Measurements from ENCODE around the gene EHF. TPM values are rescaled to one million over a fixed set of nuclear protein-coding genes. Genes with fewer than 3 reads are reported as not detected.

The EHF gene
- total and polyA plus RNA-seq, 2 of the 8 experiments (the other 6 are each of a cell fraction or from before 2014, with no cell fraction given), result not detected

- no peaks in the 10 kb centered on the region for H4K20me1 ChIP-seq (replicated peaks in 1 of 2; ENCODE audit: control insufficient read depth in 1 of 2, insufficient read depth in 2 of 2, low read length in 2 of 2)
- H3K23ac ChIP-seq (ENCODE audit: insufficient read length), result no peak overlapping the region
- H2BK15ac ChIP-seq (ENCODE audit: low read length), result no peak overlapping the region
- FAIRE-seq (no peak), DNase-seq (ENCODE audit: low read depth in 1 of 2, low spot score in 2 of 2) (no peak)
- H2AK5ac ChIP-seq (ENCODE audit: low read depth, low read length), result no peak overlapping the region
- H3K9ac ChIP-seq (replicated peaks in 1 of 4; ENCODE audit: extremely low read depth in 1 of 4, low read depth in 3 of 4, low read length in 3 of 4), result no peak overlapping the region
- H3K4ac ChIP-seq (replicated peaks; ENCODE audit: insufficient read length, low read depth, low read length), result no peak overlapping the region
- H3K9me3 ChIP-seq (ENCODE audit: insufficient read depth in 2 of 2, low read depth in 1 of 2, low read length in 1 of 2), result no peaks in the 10 kb centered on the region
- no peak overlapping the region for H2BK20ac ChIP-seq (ENCODE audit: low read length)
- 0 out of 2 replicates have a peak overlapping the region, but pooled peaks have one; percentile 67 for H2AFZ ChIP-seq (ENCODE audit: low read length)
- H3K79me2 ChIP-seq (ENCODE audit: control insufficient read depth in 1 of 2, insufficient read depth in 2 of 2, low read length in 2 of 2), result no peaks in the 10 kb centered on the region
- no peak overlapping the region for H2BK5ac ChIP-seq (ENCODE audit: low read depth, low read length)
- no peaks in the 10 kb centered on the region for H3K27me3 ChIP-seq (replicated peaks in 1 of 4; ENCODE audit: control insufficient read depth in 3 of 4, extremely low read depth in 1 of 4, insufficient read depth in 3 of 4, low read length in 3 of 4)
- no peak overlapping the region for H3K56ac ChIP-seq (replicated peaks; ENCODE audit: insufficient read length, low read depth, low read length)
- no peak overlapping the region for H3K4me2 ChIP-seq (ENCODE audit: insufficient read depth in 1 of 2, low read depth in 2 of 2, low read length in 2 of 2)
- no peak overlapping the region for H2BK120ac ChIP-seq (replicated peaks; ENCODE audit: low read depth, low read length)
- H2BK12ac ChIP-seq (ENCODE audit: low read depth, low read length), result no peak overlapping the region
- H3K23me2 ChIP-seq (ENCODE audit: low read depth, low read length), result no peaks in the 10 kb centered on the region; the same call in 1 of the 2 replicates
- ChIA-PET POLR2A (ENCODE audit: partially characterized antibody) (no interaction called here), CTCF (ENCODE audit: partially characterized antibody) (interaction anchor here (0.7 kb wide), 1 partner anchor 17 kb away, joined by 3 read pairs; no protein-coding TSS in a partner anchor)
- no peak overlapping the region for H3K18ac ChIP-seq (ENCODE audit: extremely low read depth, low read length)
- no peak overlapping the region for H4K5ac ChIP-seq (ENCODE audit: insufficient read length, low read depth, low read length)
- peaks cover 0 to 8% (median 2%) of the 10 kb centered on the region in 4 experiments; a peak in 4 of 7 replicates for H3K4me1 ChIP-seq (replicated peaks in 1 of 4; ENCODE audit: control insufficient read depth in 3 of 4, insufficient read depth in 4 of 4, low read length in 3 of 4)
- WGBS, 2 experiments (ENCODE audit: extremely low coverage in 1 of 2, insufficient coverage in 1 of 2, insufficient read length in 1 of 2, insufficient replicate concordance in 2 of 2, low coverage in 1 of 2, low lambda C conversion rate in 2 of 2, missing lambda C conversion rate in 1 of 2), result 88% methylated on average over 3 of the region's 3 CpGs; no CpG with 5 or more reads in 1 of the 2 experiments
- H4K8ac ChIP-seq (ENCODE audit: extremely low read depth, insufficient read depth, low read length), result no peak overlapping the region
- no peaks in the 10 kb centered on the region for H3K79me1 ChIP-seq (ENCODE audit: low read depth, low read length)
- no peak overlapping the region for H3K27ac ChIP-seq (ENCODE audit: low read depth, low read length)
- no peaks in the 10 kb centered on the region for H3K36me3 ChIP-seq (ENCODE audit: control insufficient read depth in 2 of 4, insufficient read depth in 4 of 4, low read length in 3 of 4)
- no peak overlapping the region for H3K14ac ChIP-seq (ENCODE audit: insufficient read length)
- no peak overlapping the region for H4K91ac ChIP-seq (replicated peaks; ENCODE audit: insufficient read length, low read length)
- H3K4me3 ChIP-seq (ENCODE audit: extremely low read depth in 1 of 4, insufficient read depth in 2 of 4, low read depth in 3 of 4, low read length in 4 of 4), result no peak overlapping the region
- TF ChIP-seq GTF2F1 (IDR thresholded peaks at IDR 0.05; ENCODE audit: borderline replicate concordance, low read depth, low read length), result no peak
- no peak for TF ChIP-seq SP1 (IDR thresholded peaks at IDR 0.05; ENCODE audit: low read depth, low read length)
- TF ChIP-seq GABPA (IDR thresholded peaks at IDR 0.05; ENCODE audit: borderline replicate concordance, insufficient read depth, low read length), result no peak
- no peak for TF ChIP-seq CTBP2 (IDR thresholded peaks at IDR 0.05; ENCODE audit: borderline replicate concordance, insufficient read depth, insufficient read length, low read length)
- no peak for TF ChIP-seq RNF2 (IDR thresholded peaks at IDR 0.05; ENCODE audit: borderline replicate concordance, low read depth, low read length, missing control alignments, poor library complexity, severe bottlenecking)
- no peak for TF ChIP-seq NANOG (IDR thresholded peaks at IDR 0.05; ENCODE audit: insufficient read depth, low read depth, low read length, poor library complexity, severe bottlenecking)
- TF ChIP-seq TAF7 (optimal IDR thresholded peaks at IDR 0.05; ENCODE audit: borderline replicate concordance, low read depth, low read length), result no peak
- no peak for TF ChIP-seq CTCF (IDR thresholded peaks at IDR 0.05; ENCODE audit: control extremely low read depth in 1 of 3, insufficient read depth in 1 of 3, low read depth in 1 of 3, low read length in 3 of 3)
- TF ChIP-seq CREB1 (IDR thresholded peaks at IDR 0.05), result no peak
These were observed 26.6 kb downstream of the EHF start for GRCh38 chr11:34647532-34647931.
